Fibroblast of lung (primary cell): ENCODE measurements around the gene TTBK2. TPM values are rescaled to one million over a fixed set of nuclear protein-coding genes. Genes with fewer than 3 reads are reported as not detected.
A peak's percentile ranks its signal among the peaks of the same experiment; 100 is the strongest.

Experiments used
- DNase-seq, 2 donors: peaks; one replicate each; pipeline versions ENCODE4 v3.0.0 to v3.0.0-alpha.2; 2010; ENCODE audit warnings: low read depth in 2 of 2
- H2AFZ ChIP-seq: 2 replicates; pipeline ENCODE4 v1.5.1; 2012; ENCODE audit warnings: low read length, control low read depth, inconsistent platforms
- H3K27ac ChIP-seq: 2 replicates; pipeline ENCODE4 v1.5.1; 2011; ENCODE audit warnings: low read length, control low read depth; ENCODE audit not compliant: insufficient read depth
- H3K27me3 ChIP-seq: 2 replicates; pipeline ENCODE4 v1.5.1; 2011; ENCODE audit warnings: mild to moderate bottlenecking, low read length; ENCODE audit not compliant: control insufficient read depth, insufficient read depth
- H3K36me3 ChIP-seq: 2 replicates; pipeline ENCODE4 v1.5.1; 2011; ENCODE audit warnings: low read length; ENCODE audit not compliant: control insufficient read depth, insufficient read depth
- H3K4me1 ChIP-seq: 2 replicates; pipeline ENCODE4 v1.5.1; 2011; ENCODE audit warnings: low read length; ENCODE audit not compliant: control insufficient read depth, insufficient read depth; ENCODE audit errors: extremely low read depth
- H3K4me2 ChIP-seq: 2 replicates; pipeline ENCODE4 v1.5.1; 2011; ENCODE audit warnings: low read length, control low read depth; ENCODE audit not compliant: insufficient read depth; ENCODE audit errors: extremely low read depth
- H3K4me3 ChIP-seq, 4 experiments: fragments of 200-600 bp in 1 of 4; sonication (generic) in 1 of 4; replicated peaks in 1 of 4; 2 replicates each; pipeline ENCODE4 v1.5.1; 2011 to 2016; ENCODE audit warnings: low read length in 4 of 4, low read depth in 3 of 4, mild to moderate bottlenecking in 3 of 4, control low read depth in 2 of 4, inconsistent platforms in 1 of 4, mixed read lengths in 1 of 4; ENCODE audit not compliant: insufficient read depth in 1 of 4; ENCODE audit errors: control extremely low read depth in 1 of 4
- H3K79me2 ChIP-seq: 2 replicates; pipeline ENCODE4 v1.5.1; 2012; ENCODE audit warnings: mild to moderate bottlenecking, low read length, inconsistent platforms; ENCODE audit not compliant: control insufficient read depth, insufficient read depth
- H3K9ac ChIP-seq: 2 replicates; pipeline ENCODE4 v1.5.1; 2011; ENCODE audit warnings: mild to moderate bottlenecking, low read length, control low read depth; ENCODE audit not compliant: insufficient read depth
- H3K9me3 ChIP-seq: 2 replicates; pipeline ENCODE4 v1.5.1; 2012; ENCODE audit warnings: low read depth, low read length; ENCODE audit not compliant: control insufficient read depth, insufficient read depth
- H4K20me1 ChIP-seq: 2 replicates; pipeline ENCODE4 v1.5.1; 2011; ENCODE audit warnings: low read length; ENCODE audit not compliant: control insufficient read depth, insufficient read depth; ENCODE audit errors: extremely low read depth
- EZH2 ChIP-seq: IDR thresholded peaks from 2 replicates; pipeline ENCODE4 v1.5.1; 2012; ENCODE audit warnings: low read length, control low read depth, mild to moderate bottlenecking; ENCODE audit errors: missing control alignments
- polyA plus RNA-seq, 2 donors: library from polyadenylated mRNA; depleted of rRNA in 1 of 2; stranded (reverse) in 1 of 2; unstranded in 1 of 2; fragments of >200 nt; gene quantifications; 2 replicates each; pipeline ENCODE4 v1.2.1, GENCODE V29; 2011 to 2012; ENCODE audit warnings: missing spikeins in 1 of 2
- total RNA-seq: library from RNA; depleted of rRNA; stranded (reverse); fragments of >200 nt; gene quantifications from 2 replicates; pipeline ENCODE4 v1.2.1, GENCODE V29; 2014
- TF ChIP-seq, protein P1 (sequence below), 2 donors: IDR thresholded peaks in 1 of 2; conservative IDR thresholded peaks in 1 of 2; 1 replicate in 1 of 2; 2 replicates in 1 of 2; pipeline ENCODE4 v1.5.1; 2011 to 2012; ENCODE audit warnings: low read length in 2 of 2, control low read depth in 1 of 2, inconsistent platforms in 1 of 2, low read depth in 1 of 2, mild to moderate bottlenecking in 1 of 2

Gene TTBK2
- total and polyA plus RNA-seq, 2 donors (not counting 1 experiment from before 2014, with no cell fraction given): 5.6 to 16.2 TPM

DNA sequence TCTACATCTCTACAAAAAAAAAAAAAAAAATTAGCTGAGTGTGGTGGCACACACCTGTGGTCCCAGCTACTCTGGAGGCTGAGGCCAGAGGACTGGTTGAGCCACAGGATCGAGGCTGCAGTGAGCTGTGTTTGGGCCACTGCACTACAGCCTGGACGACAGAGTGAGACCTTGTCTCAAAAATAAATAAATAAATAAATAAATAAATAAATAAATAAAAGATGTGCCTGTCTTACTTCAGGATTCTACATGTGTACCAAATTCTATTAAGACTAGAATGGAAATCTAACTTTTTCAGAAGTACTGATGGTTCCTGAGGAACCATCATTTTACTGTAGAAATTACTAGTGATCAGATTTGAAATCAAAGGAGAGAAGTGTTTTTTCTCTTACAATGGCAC lies 51.9 kb downstream of the TTBK2 start:
- no peaks in the 10 kb centered on the region for H3K9me3 ChIP-seq
- H3K4me2 ChIP-seq: no peak overlapping the region
- H3K27me3 ChIP-seq: no peaks in the 10 kb centered on the region
- no peaks in the 10 kb centered on the region for H4K20me1 ChIP-seq
- no peaks in the 10 kb centered on the region for H3K4me1 ChIP-seq
- no peaks in the 10 kb centered on the region for H3K79me2 ChIP-seq
- DNase-seq: no peak
- no peak overlapping the region for H3K27ac ChIP-seq
- no peak overlapping the region for H3K9ac ChIP-seq
- no peak overlapping the region for H3K4me3 ChIP-seq
- H3K36me3 ChIP-seq: no peaks in the 10 kb centered on the region
- H2AFZ ChIP-seq: no peak overlapping the region
- TF ChIP-seq, protein P1, sequence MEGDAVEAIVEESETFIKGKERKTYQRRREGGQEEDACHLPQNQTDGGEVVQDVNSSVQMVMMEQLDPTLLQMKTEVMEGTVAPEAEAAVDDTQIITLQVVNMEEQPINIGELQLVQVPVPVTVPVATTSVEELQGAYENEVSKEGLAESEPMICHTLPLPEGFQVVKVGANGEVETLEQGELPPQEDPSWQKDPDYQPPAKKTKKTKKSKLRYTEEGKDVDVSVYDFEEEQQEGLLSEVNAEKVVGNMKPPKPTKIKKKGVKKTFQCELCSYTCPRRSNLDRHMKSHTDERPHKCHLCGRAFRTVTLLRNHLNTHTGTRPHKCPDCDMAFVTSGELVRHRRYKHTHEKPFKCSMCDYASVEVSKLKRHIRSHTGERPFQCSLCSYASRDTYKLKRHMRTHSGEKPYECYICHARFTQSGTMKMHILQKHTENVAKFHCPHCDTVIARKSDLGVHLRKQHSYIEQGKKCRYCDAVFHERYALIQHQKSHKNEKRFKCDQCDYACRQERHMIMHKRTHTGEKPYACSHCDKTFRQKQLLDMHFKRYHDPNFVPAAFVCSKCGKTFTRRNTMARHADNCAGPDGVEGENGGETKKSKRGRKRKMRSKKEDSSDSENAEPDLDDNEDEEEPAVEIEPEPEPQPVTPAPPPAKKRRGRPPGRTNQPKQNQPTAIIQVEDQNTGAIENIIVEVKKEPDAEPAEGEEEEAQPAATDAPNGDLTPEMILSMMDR (conservative IDR thresholded peaks at IDR 0.05 in 1 of 2, IDR thresholded peaks at IDR 0.05 in 1 of 2; ENCODE audit: low read depth in 1 of 2, low read length in 2 of 2): no peak
- TF ChIP-seq EZH2: no peak

DNA sequence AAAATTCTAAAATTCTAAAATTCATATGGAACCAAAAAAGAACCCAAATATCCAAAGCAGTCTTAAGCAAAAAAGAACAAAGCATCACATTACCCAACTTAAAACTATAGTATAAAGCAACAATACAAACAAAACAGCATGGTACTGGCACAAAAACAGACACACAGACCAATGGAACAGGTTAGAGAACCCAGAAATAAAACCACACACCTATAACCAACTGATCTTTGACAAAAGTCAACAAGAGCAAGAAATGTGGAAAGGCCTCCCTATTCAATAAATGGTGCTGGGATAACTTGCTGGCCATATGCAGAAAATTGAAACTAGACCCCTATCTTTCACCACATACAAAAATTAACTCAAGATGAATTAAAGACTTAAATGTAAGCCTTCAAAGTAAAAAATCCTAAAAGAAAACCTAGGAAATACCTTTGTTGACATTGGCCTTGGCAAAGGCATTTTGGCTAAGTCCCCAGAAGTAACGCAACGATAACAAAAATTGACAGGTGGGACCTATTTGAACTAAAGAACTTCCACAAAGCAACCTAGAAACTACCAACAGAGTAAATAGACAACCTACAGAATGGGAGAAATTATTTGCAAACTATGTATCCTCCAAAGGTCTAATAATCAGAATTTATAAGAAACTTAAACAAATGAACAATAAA lies 56.9 kb downstream of the TTBK2 start:
- no peaks in the 10 kb centered on the region for H4K20me1 ChIP-seq
- no peak overlapping the region for H3K4me2 ChIP-seq
- H3K36me3 ChIP-seq: no peaks in the 10 kb centered on the region
- DNase-seq: peak in 1 of 2 donors; percentile 16
- TF ChIP-seq EZH2: no peak
- TF ChIP-seq, protein P1 (conservative IDR thresholded peaks at IDR 0.05 in 1 of 2, IDR thresholded peaks at IDR 0.05 in 1 of 2; ENCODE audit: low read depth in 1 of 2, low read length in 2 of 2): no peak
- H3K27me3 ChIP-seq: no peaks in the 10 kb centered on the region
- H3K79me2 ChIP-seq: no peaks in the 10 kb centered on the region
- no peak overlapping the region for H3K9ac ChIP-seq
- H3K9me3 ChIP-seq: no peaks in the 10 kb centered on the region
- no peak overlapping the region for H3K4me3 ChIP-seq
- no peaks in the 10 kb centered on the region for H3K4me1 ChIP-seq
- H3K27ac ChIP-seq: no peak overlapping the region
- H2AFZ ChIP-seq: no peak overlapping the region

DNA sequence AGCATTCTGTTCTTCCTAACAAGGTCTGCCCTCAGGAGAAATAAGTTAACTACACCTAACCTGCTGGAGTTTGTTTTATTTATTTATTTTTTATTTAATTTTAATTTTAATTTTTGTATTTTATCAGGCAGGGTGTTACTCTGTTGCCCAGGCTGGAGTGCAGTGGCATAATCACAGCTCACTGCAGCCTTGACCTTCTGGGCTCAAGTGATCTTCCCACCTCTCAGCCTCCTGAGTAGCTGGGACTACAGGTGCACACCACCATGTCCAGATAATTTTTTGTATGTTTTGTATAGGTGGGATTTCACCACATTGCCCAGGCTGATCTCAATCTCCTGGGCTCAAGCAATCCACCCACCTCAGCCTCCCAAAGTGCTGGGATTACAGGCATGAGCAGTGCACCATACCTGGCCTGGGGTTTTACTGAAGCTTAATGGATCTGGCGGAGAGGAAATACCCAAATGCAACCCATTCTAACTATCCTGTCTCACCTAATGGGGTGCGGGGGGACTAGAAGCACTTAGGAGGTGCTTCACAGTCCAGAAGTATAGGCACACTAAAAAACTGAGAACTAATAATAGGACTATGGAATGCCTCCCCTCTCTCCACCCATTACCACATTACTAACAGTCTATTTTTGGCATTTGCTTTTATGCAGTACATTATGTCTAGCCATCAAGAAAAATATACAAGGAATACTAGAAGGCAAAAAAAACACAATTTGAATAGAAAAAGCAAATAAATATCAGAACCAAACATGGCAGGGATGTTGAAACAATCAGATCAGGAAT lies 61.4 kb downstream of the TTBK2 start:
- no peak for TF ChIP-seq EZH2
- TF ChIP-seq, protein P1 (conservative IDR thresholded peaks at IDR 0.05 in 1 of 2, IDR thresholded peaks at IDR 0.05 in 1 of 2; ENCODE audit: low read depth in 1 of 2, low read length in 2 of 2): no peak
- H3K9me3 ChIP-seq: no peaks in the 10 kb centered on the region
- no peak overlapping the region for H3K4me2 ChIP-seq
- no peak overlapping the region for H3K9ac ChIP-seq
- no peaks in the 10 kb centered on the region for H3K36me3 ChIP-seq
- no peaks in the 10 kb centered on the region for H3K4me1 ChIP-seq
- H3K79me2 ChIP-seq: no peaks in the 10 kb centered on the region
- H3K27me3 ChIP-seq: no peaks in the 10 kb centered on the region
- no peak overlapping the region for H3K4me3 ChIP-seq
- no peak overlapping the region for H2AFZ ChIP-seq
- no peak overlapping the region for H3K27ac ChIP-seq
- DNase-seq: peak; percentile 2 to 39
- no peaks in the 10 kb centered on the region for H4K20me1 ChIP-seq
